Calu3 (cell line): ENCODE data around the gene SEMA3F. TPM values are rescaled to one million over a fixed set of nuclear protein-coding genes. Genes with fewer than 3 reads are reported as not detected.

Experiments
- BruUV-seq: library from RNA; stranded (reverse); fragments of 400-500 nt; replicated peaks from 2 replicates; lab custom pipeline; 2021; lab: Mats Ljungman, UMichigan
- CTCF ChIA-PET: fragments of 300-600 bp; sonication (Branson Sonifier 250); formaldehyde crosslinking; loops from one replicate; lab custom pipeline; 2022; ENCODE audit warnings: antibody characterized with exemption; lab: Charles Lee
- DNase-seq: peaks from one replicate; pipeline ENCODE4 v3.0.0; 2022
- H3K27ac Mint-ChIP-seq: one replicate; pipeline ENCODE4 v1.8.0; 2022; ENCODE audit warnings: mixed read lengths; ENCODE audit not compliant: unreplicated experiment
- H3K27me3 Mint-ChIP-seq: one replicate; pipeline ENCODE4 v1.8.0; 2022; ENCODE audit warnings: mixed read lengths; ENCODE audit not compliant: unreplicated experiment
- H3K36me3 Mint-ChIP-seq: one replicate; pipeline ENCODE4 v1.8.0; 2022; ENCODE audit warnings: mild to moderate bottlenecking, moderate library complexity, mixed read lengths; ENCODE audit not compliant: insufficient read depth, unreplicated experiment
- H3K4me1 Mint-ChIP-seq: one replicate; pipeline ENCODE4 v1.8.0; 2022; ENCODE audit warnings: mild to moderate bottlenecking, low read depth, mixed read lengths; ENCODE audit not compliant: unreplicated experiment
- H3K4me3 Mint-ChIP-seq: one replicate; pipeline ENCODE4 v1.8.0; 2022; ENCODE audit warnings: mild to moderate bottlenecking, low read depth, moderate library complexity, mixed read lengths; ENCODE audit not compliant: unreplicated experiment
- H3K9me3 Mint-ChIP-seq: one replicate; pipeline ENCODE4 v1.8.0; 2022; ENCODE audit warnings: low read depth, mixed read lengths; ENCODE audit not compliant: unreplicated experiment
- CTCF ChIP-seq: fragments of 200-600 bp; IDR thresholded peaks from one replicate; pipeline ENCODE4 v1.8.0; 2022; ENCODE audit warnings: antibody characterized with exemption; ENCODE audit not compliant: unreplicated experiment
- intact Hi-C: fragments of 100-400 bp; cut with micrococcal nuclease; formaldehyde crosslinking; loops from one replicate; pipeline ENCODE4 v1.10.0; 2022; ENCODE audit not compliant: unreplicated experiment
- total RNA-seq: library from RNA; stranded (reverse); gene quantifications from 2 replicates; pipeline ENCODE4 v1.2.3, GENCODE V29; 2022

SEMA3F gene
- total RNA-seq, 1 experiment from 2014 or later: 1.7 TPM

- H3K27me3 Mint-ChIP-seq: no peaks in the 10 kb centered on the region
- H3K4me1 Mint-ChIP-seq: peaks cover 8% of the 10 kb centered on the region
- no peak for TF ChIP-seq CTCF
- no peak overlapping the region for H3K27ac Mint-ChIP-seq
- H3K9me3 Mint-ChIP-seq: no peaks in the 10 kb centered on the region
- no TSS peak for BruUV-seq
- no peak overlapping the region for H3K4me3 Mint-ChIP-seq
- CTCF ChIA-PET: no interaction called here
- intact Hi-C loops: no loop called here
- peaks cover 32% of the 10 kb centered on the region for H3K36me3 Mint-ChIP-seq
- no peak for DNase-seq
These were observed 30.3 kb upstream of the SEMA3F start for GRCh38 chr3:50124800-50125178.

- no TSS peak for BruUV-seq
- Mint-ChIP-seq H3K4me3 (no peak overlapping the region), H3K9me3 (no peaks in the 10 kb centered on the region), H3K36me3 (peaks cover 23% of the 10 kb centered on the region), H3K4me1 (peaks cover 8% of the 10 kb centered on the region), H3K27ac (no peak overlapping the region), H3K27me3 (no peaks in the 10 kb centered on the region)
- TF ChIP-seq CTCF: no peak
- intact Hi-C loops: no loop called here
- no peak for DNase-seq
- CTCF ChIA-PET: interaction anchor here (0.7 kb wide), 1 partner anchor 9 kb away, joined by 3 read pairs; no protein-coding TSS in a partner anchor
These were observed 29.4 kb upstream of the SEMA3F start for GRCh38 chr3:50125541-50126286.

GRCh38 chr3:50126287-50127211, 28.6 kb upstream of the SEMA3F start:
- Mint-ChIP-seq H3K4me3 (no peak overlapping the region), H3K4me1 (peaks cover 8% of the 10 kb centered on the region), H3K36me3 (peaks cover 18% of the 10 kb centered on the region), H3K27ac (no peak overlapping the region), H3K9me3 (no peaks in the 10 kb centered on the region), H3K27me3 (no peaks in the 10 kb centered on the region)
- intact Hi-C loops: no loop called here
- no TSS peak for BruUV-seq
- DNase-seq: no peak
- CTCF ChIA-PET: no interaction called here
- TF ChIP-seq CTCF: no peak

GRCh38 chr3:50127251-50127691, 27.9 kb upstream of the SEMA3F start:
- DNase-seq: no peak
- Mint-ChIP-seq H3K27ac (no peak overlapping the region), H3K36me3 (peaks cover 14% of the 10 kb centered on the region), H3K4me3 (no peak overlapping the region), H3K9me3 (no peaks in the 10 kb centered on the region), H3K4me1 (peaks cover 5% of the 10 kb centered on the region), H3K27me3 (peaks cover 7% of the 10 kb centered on the region)
- intact Hi-C loops: no loop called here
- no peak for TF ChIP-seq CTCF
- CTCF ChIA-PET: no interaction called here
- BruUV-seq: no TSS peak
